K562 treated with DMSO at 1 percent for 24 hours (cell line): ENCODE measurements around the gene TRAPPC6A. TPM values are rescaled to one million over a fixed set of nuclear protein-coding genes. Genes with fewer than 3 reads are reported as not detected.

Experiments
- total RNA-seq: library from RNA; unstranded; fragments of 300-600 nt; gene quantifications from 2 replicates; pipeline ENCODE4 v1.2.3, GENCODE V29; 2022; ENCODE audit warnings: low read depth; ENCODE audit not compliant: insufficient read depth

TRAPPC6A gene
- total RNA-seq = 106 and 116 TPM in 2 replicates

GRCh38 chr19:45177817-45178261 lies at the start of gene TRAPPC6A:
Gene TRAPPC6A (minus strand): TSS chr19:45178237. CDS start chr19:45178218, 19 bp downstream.

GRCh38 chr19:45178262-45179071 lies 430 bp upstream of the TRAPPC6A start, which contains the start of gene BLOC1S3:
Gene BLOC1S3 (plus strand): TSS chr19:45178784. CDS start chr19:45179297, 513 bp downstream.

GRCh38 chr19:45160870-45161737 lies 16.9 kb downstream of the TRAPPC6A start, which contains the start of gene NKPD1:
Gene NKPD1 (minus strand): TSS chr19:45160982. CDS start chr19:45160150, 832 bp downstream.

Other genes with a start within 250 kb of the TRAPPC6A start
- not detected in 2 replicates for gene APOC4, start 236.0 kb downstream of the TRAPPC6A start, total RNA-seq
- gene APOC2, start 232.2 kb downstream of the TRAPPC6A start, total RNA-seq = not detected in 2 replicates
- gene CLPTM1, start 222.9 kb downstream of the TRAPPC6A start, total RNA-seq = 95.5 and 102 TPM in 2 replicates
- gene RELB, start 176.8 kb downstream of the TRAPPC6A start, total RNA-seq = 36.8 and 40.3 TPM in 2 replicates
- 40.8 and 51.2 TPM in 2 replicates for gene CLASRP, start 139.2 kb downstream of the TRAPPC6A start, total RNA-seq
- 8.4 and 8.7 TPM in 2 replicates for gene ZNF296, start 101.8 kb downstream of the TRAPPC6A start, total RNA-seq
- gene GEMIN7, start 99.0 kb downstream of the TRAPPC6A start, total RNA-seq = 47.4 and 55.6 TPM in 2 replicates
- gene PPP1R37, start 85.1 kb downstream of the TRAPPC6A start, total RNA-seq = 23.1 and 28.4 TPM in 2 replicates
- 0.63 TPM in 1 of 2 replicates, not detected in the other for gene NKPD1, start 17.3 kb downstream of the TRAPPC6A start, total RNA-seq
- gene BLOC1S3, start 547 bp upstream of the TRAPPC6A start, total RNA-seq = 30.7 and 40.1 TPM in 2 replicates
- gene EXOC3L2, start 67.2 kb upstream of the TRAPPC6A start, total RNA-seq = 25.2 and 29.4 TPM in 2 replicates
- gene MARK4, start 73.0 kb upstream of the TRAPPC6A start, total RNA-seq = 31.3 and 33.5 TPM in 2 replicates
- 0.16 and 0.41 TPM in 2 replicates for gene CKM, start 144.6 kb upstream of the TRAPPC6A start, total RNA-seq
- 7.7 and 9.3 TPM in 2 replicates for gene KLC3, start 162.5 kb upstream of the TRAPPC6A start, total RNA-seq
- 50.8 and 56.5 TPM in 2 replicates for gene ERCC2, start 192.3 kb upstream of the TRAPPC6A start, total RNA-seq
- 26.1 and 29.9 TPM in 2 replicates for gene PPP1R13L, start 226.8 kb upstream of the TRAPPC6A start, total RNA-seq
- 3.0 and 4.9 TPM in 2 replicates for gene POLR1G, start 228.4 kb upstream of the TRAPPC6A start, total RNA-seq
- 73.8 and 79.3 TPM in 2 replicates for gene ERCC1, start 245.7 kb upstream of the TRAPPC6A start, total RNA-seq